SK-N-SH (cell line): ENCODE measurements around the gene MTCL1.

ENCODE experiments used
- CTCF ChIP-seq: fragments of 200-600 bp; sonication (generic); IDR thresholded peaks from 2 replicates; pipeline ENCODE4 v1.6.1; 2017; ENCODE audit warnings: antibody characterized with exemption, mild to moderate bottlenecking, moderate library complexity
- EZH2phosphoT487 ChIP-seq: fragments of 200-600 bp; sonication (generic); IDR thresholded peaks from 2 replicates; pipeline ENCODE4 v1.6.1; 2017; ENCODE audit warnings: low read depth, mixed run types, mild to moderate bottlenecking, antibody characterized with exemption, moderate library complexity, borderline replicate concordance
- MAX ChIP-seq: IDR thresholded peaks from 2 replicates; pipeline ENCODE4 v1.4.0; 2012; ENCODE audit warnings: low read depth
- NRF1 ChIP-seq: IDR thresholded peaks from 2 replicates; pipeline ENCODE4 v1.6.1; 2012; ENCODE audit warnings: low read depth, mild to moderate bottlenecking, low read length

GRCh38 chr18:8718401-8718913 is 13.1 kb downstream of the MTCL1 start:
- TF ChIP-seq EZH2phosphoT487 (no peak), CTCF (no peak), MAX (no peak), NRF1 (no peak)
